Testis (tissue), 2 donors: Measurements from ENCODE around the gene MZT1.

Experiments
- POLR2A ChIP-seq: fragments of 450-650 bp; IDR thresholded peaks from one replicate; pipeline ENCODE4 v1.6.1; 2017; ENCODE audit warnings: antibody characterized with exemption, mild to moderate bottlenecking, moderate library complexity
- TF ChIP-seq, protein P1 (sequence below), 3 experiments: fragments of 450-650 bp in 2 of 3; fragments of 200-600 bp in 1 of 3; sonication (generic) in 1 of 3; IDR thresholded peaks; one replicate each; pipeline ENCODE4 v1.5.1; 2016 to 2019; ENCODE audit warnings: antibody characterized with exemption in 3 of 3, mild to moderate bottlenecking in 2 of 3, moderate library complexity in 1 of 3

DNA sequence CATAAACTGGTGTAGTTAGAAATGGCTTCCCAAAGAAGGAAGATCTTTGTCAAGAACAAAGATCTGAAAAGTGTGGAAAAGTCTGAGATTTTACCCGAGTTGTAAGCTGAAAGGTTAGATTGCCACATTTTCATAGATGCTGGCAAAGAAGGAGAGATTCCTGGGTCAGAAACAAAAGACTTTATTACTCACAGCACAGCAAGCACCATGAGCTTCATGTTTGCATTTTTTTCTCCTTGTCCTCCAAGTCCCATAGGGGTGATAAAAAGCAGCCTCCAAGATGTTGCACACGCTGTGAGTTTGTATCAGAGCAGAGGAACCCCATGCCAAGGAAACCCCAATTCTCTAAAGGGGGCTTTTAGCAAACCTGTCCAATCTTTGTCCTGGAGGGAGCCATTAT is 29.3 kb downstream of the MZT1 start:
- no peak for TF ChIP-seq POLR2A
- TF ChIP-seq, protein P1, sequence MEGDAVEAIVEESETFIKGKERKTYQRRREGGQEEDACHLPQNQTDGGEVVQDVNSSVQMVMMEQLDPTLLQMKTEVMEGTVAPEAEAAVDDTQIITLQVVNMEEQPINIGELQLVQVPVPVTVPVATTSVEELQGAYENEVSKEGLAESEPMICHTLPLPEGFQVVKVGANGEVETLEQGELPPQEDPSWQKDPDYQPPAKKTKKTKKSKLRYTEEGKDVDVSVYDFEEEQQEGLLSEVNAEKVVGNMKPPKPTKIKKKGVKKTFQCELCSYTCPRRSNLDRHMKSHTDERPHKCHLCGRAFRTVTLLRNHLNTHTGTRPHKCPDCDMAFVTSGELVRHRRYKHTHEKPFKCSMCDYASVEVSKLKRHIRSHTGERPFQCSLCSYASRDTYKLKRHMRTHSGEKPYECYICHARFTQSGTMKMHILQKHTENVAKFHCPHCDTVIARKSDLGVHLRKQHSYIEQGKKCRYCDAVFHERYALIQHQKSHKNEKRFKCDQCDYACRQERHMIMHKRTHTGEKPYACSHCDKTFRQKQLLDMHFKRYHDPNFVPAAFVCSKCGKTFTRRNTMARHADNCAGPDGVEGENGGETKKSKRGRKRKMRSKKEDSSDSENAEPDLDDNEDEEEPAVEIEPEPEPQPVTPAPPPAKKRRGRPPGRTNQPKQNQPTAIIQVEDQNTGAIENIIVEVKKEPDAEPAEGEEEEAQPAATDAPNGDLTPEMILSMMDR (IDR thresholded peaks at IDR 0.05) = no peak
